NOMO-1 (cell line): ENCODE measurements around the gene CENPV.
A peak's percentile ranks its signal among the peaks of the same experiment; 100 is the strongest.
"Not testable (repeated sequence)": the region's sequence is repeated elsewhere in the genome, so short reads cannot be mapped to it uniquely, and the experiment has no call there.

ENCODE experiments used
- DNase-seq, 2 experiments: peaks; one replicate each; lab custom pipeline; 2025; ENCODE audit not compliant: unreplicated experiment in 2 of 2; lab: John Stamatoyannopoulos, UW

The CENPV gene

DNA sequence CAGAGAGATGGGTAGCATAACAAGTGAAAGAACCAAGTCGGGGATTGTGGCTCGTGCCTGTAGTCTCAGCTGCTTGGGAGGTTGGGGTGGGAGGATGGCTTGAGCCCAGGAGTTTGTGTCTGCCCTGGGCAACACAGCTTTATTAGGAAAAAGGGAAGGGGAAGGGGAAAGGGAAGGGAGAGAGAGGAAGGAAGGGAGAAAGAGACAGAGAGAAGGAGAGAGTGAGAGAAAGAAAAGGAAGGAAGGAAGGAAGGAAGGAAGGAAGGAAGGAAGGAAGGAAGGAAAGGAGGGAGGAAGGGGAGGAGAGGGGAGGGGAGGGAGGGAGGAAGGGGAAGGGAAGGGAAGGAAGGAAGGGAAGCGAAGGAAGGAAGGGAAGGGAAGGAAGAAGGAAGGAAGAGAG, 33.3 kb downstream of the CENPV start:
- DNase-seq: no peak

- no peak for DNase-seq
These were observed 38.4 kb downstream of the CENPV start for GRCh38 chr17:16314859-16315258.

DNA sequence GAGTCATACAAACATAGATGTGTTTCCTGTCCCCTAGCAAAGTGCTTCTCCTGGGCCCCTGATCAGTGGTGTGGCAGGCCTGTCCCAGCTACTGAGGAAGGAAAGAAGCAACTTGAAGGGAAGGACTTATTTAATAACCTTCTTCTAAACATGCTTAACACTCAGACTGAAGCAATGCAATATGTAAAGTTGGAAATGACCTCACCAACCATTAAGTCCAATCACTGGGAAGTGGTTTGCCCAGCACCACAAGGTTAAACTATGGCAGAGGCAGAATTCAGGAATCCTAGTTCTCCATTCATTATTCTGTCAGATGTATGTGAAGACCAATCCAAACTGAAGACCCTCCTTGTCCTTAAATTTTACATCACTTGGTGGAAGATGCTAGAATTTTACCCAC, 39.1 kb downstream of the CENPV start:
- DNase-seq: no peak

DNA sequence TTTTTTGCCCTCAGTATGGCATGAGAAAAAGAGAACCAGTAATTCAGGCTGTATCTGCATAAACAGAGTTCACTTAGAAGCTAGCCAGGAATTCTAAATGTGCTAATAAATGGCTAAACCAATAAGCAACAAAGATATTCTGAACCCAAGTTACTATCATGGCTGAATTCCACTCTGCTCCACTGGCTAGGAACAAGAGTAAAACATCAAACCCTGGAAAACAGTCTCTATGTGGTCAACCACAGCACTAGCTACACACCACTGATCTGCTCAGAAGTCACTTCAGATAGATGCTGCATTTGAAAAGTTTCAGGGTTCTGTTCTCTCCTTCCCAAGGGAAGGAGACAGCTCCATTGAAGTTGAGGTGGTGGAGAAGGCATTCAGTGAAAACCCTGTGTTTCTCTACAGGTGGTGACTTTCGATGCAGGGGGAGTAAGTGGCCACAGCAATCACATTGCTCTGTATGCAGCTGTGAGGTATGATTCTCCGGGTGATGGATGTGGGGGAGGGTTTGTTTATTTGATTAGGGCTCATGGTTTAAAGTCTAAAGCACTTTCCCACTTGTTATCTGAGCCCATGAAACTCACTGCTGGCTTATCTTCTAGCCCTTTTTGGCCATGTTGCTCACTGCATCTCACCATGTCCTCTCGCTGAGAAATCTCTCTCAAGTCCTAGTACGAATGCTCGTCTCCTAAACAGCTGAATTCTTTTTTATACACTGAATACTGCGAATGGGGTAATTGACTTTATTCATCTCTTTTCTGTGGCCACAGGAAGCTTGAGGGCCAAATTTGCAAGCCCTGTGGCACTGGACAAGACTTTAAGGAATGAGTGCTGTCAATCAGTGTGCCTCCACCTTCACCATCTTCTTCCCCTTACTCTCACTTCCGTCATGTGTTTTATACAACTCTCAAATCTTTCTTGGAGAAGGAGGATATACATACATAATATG, 39.9 kb downstream of the CENPV start:
- DNase-seq: no peak

DNA sequence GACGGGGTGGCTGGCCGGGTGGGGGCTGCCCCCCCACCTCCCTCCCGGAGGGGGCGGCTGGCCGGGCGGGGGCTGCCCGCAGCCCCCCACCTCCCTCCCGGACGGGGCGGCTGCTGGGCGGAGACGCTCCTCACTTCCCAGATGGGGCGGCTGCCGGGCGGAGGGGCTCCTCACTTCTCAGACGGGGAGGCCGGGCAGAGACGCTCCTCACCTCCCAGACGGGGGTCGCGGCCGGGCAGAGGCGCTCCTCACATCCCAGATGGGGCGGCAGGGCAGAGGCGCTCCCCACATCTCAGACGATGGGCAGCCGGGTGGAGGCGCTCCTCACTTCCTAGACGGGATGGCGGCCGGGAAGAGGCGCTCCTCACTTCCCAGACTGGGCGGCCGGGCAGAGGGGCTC, 41.2 kb downstream of the CENPV start:
- DNase-seq: not testable (repeated sequence)

GRCh38 chr17:16306211-16306610, 47.1 kb downstream of the CENPV start:
- DNase-seq: no peak

GRCh38 chr17:16304830-16305229, 48.4 kb downstream of the CENPV start:
- peak; percentile 6 to 31 for DNase-seq

- no peak for DNase-seq
These were observed 50.4 kb downstream of the CENPV start for GRCh38 chr17:16302856-16303255.

DNA sequence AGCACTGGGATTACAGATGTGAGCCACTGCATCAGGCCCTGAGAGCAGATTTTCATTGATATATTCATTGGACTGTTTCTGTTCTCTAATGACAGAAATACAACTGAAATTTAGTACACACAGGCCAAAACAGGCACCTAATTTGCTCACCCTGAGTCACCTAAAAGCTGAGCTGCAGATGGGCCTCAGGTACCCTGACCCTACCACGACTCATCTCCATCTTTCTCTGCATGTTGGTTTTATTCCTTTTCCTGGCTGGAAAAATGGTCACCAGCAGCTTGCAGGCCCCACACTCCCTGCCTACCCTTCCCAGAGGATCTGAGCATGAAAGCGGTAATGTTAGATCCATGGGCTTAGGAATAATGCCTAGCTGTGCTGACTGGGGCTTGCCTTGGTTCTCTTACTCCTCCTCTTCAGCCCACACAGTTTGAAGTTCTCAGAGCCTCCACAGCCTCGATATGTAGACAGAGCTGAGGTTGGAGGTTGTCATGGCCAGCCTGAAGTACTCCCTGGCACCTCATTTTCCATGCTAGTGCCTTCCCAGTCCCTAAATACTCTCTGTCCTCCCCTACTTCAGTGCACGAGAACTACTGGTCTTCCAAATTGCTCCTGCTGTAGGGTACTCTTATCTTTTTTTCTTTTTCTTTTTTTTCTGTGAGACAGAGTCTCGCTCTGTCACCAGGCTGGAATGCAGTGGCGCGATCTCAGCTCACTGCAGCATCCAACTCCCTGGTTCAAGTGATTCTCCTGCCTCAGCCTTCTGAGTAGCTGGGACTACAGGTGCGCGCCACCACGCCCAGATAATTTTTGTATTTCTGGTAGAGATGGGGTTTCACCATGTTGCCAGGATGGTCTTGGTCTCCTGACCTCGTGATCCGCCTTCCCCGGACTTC, 51.1 kb downstream of the CENPV start:
- no peak for DNase-seq

GRCh38 chr17:16300554-16300953, 52.7 kb downstream of the CENPV start:
- no peak for DNase-seq

- DNase-seq: no peak
These were observed 55.1 kb downstream of the CENPV start for GRCh38 chr17:16298140-16298662.

- DNase-seq: no peak
These were observed 55.7 kb downstream of the CENPV start for GRCh38 chr17:16297367-16298139.

DNA sequence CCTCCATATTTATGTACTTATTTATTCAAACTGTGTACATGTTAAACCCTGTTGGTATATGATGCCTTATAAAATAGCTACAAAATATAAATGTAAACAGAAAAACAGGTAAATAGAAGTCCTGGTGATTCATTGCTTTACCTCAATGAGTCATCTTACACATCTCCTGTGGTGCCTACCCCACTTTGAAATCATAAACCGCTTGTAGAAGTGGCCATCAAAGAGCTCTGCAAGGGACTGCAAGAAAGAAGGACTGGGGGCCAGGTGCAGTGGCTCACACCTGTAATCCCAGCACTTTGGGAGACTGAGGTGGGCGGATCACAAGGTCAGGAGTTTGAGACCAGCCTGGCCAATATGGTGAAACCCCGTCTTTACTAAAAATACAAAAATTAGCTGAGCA, 57.2 kb downstream of the CENPV start:
- DNase-seq: not testable (repeated sequence)

DNA sequence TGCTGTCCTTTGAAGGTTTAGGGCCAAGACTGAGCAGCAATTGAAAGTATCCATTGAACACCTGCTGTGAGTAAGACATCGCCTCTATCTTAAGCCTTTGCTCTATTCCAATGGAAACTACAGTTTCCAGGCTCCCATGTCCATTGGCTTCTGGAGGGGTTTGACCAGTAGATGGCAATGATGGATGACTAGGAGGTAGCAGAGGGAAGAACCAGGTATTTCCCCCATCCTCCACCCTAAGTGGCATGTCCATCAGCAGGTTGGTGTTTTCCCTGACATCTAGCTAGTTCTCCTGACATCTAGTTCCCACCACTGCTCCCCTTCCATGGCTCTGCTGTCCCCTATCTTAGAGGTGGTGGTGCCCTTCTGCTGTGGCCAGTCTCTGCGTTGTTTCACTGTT, 58.7 kb downstream of the CENPV start:
- DNase-seq: no peak

GRCh38 chr17:16293931-16294330, 59.3 kb downstream of the CENPV start:
- no peak for DNase-seq
